ENCODE results near the gene IFNAR1.

DNA sequence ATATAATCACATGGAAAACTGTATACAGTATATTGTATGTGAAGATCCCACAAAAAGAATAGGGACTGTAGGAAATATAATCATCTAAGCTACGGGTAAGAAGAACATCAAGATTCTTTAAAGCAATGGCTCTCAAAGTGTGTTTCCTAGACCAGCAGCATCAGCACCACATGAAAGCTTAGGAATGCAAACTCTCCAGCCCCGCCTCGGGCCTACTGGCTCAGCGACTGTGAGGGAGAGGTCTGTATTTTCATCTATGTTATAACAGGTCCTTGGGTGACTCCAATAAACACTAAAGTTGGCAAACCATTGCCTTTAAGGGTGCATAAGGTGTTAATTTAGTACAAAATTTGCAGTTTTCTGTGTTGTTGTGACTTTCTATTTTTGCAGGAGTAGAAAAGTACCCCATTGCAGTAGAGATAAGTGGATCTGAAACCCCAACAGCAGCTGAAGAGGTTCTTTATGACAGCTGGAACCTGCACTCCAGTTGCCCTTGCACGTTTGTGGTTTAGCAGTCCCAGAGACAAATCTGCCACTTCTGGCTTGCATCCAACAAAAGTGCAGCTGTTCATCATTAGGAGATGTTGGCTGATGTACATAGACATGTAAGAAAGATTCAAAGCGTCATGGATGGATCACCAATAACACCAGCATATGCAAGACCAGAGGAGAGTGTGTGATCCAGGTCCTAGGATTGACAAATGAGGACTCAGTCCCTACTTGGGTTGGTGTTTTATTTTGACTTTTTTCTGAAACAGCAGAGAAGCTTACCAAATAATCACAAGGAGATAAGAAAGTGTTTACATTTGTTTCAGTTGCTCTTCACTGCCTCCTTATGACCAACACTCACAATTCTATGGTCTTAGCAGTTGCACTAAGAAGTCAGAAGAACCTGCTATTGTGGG lies 15.9 kb upstream of the IFNAR1 start:
- TF ChIP-seq POLR2A (IDR thresholded peaks at IDR 0.05; ENCODE audit: low read length): no peak
- TF ChIP-seq GATA1 (IDR thresholded peaks at IDR 0.05; ENCODE audit: low read depth, low read length): no peak

All from erythroblast (primary cell).